H1 (cell line): ENCODE data around the gene NKD2. TPM values are rescaled to one million over a fixed set of nuclear protein-coding genes. Genes with fewer than 3 reads are reported as not detected.

Experiments used
- CTCF ChIA-PET: fragments of 300-600 bp; sonication (Branson Sonifier 250); formaldehyde crosslinking; loops from one replicate; lab custom pipeline; 2021; ENCODE audit not compliant: partially characterized antibody; lab: Charles Lee
- POLR2A ChIA-PET: fragments of 300-600 bp; sonication (Branson Sonifier 250); formaldehyde crosslinking; loops from one replicate; lab custom pipeline; 2021; ENCODE audit warnings: inconsistent platforms; ENCODE audit not compliant: partially characterized antibody; lab: Charles Lee
- DNase-seq, 2 experiments: peaks; one replicate each; pipeline versions ENCODE4 v3.0.0 to v3.0.0-alpha.2; 2010 to 2022; ENCODE audit warnings: low spot score in 2 of 2, low read depth in 1 of 2, mixed read lengths in 1 of 2
- FAIRE-seq: peaks from 2 replicates; lab custom pipeline; 2011; peaks lifted over from hg19 to GRCh38; lab: Jason Lieb, UNC
- H2AFZ ChIP-seq: 2 replicates; pipeline ENCODE4 v1.8.1; 2012; ENCODE audit warnings: low read length, inconsistent platforms
- H2AK5ac ChIP-seq: 2 replicates; pipeline ENCODE4 v1.6.1; 2013; ENCODE audit warnings: low read depth, low read length
- H2BK120ac ChIP-seq: replicated peaks from 2 replicates; pipeline ENCODE3; 2013; ENCODE audit warnings: low read depth, low read length, inconsistent platforms
- H2BK12ac ChIP-seq: 2 replicates; pipeline ENCODE4 v1.6.1; 2013; ENCODE audit warnings: low read depth, low read length
- H2BK15ac ChIP-seq: 2 replicates; pipeline ENCODE4 v1.6.1; 2013; ENCODE audit warnings: low read length
- H2BK20ac ChIP-seq: 2 replicates; pipeline ENCODE4 v1.6.1; 2013; ENCODE audit warnings: low read length
- H2BK5ac ChIP-seq: 2 replicates; pipeline ENCODE4 v1.6.1; 2013; ENCODE audit warnings: low read depth, low read length
- H3K14ac ChIP-seq: 2 replicates; pipeline ENCODE4 v1.6.1; 2013; ENCODE audit warnings: inconsistent platforms; ENCODE audit not compliant: insufficient read length
- H3K18ac ChIP-seq: 2 replicates; pipeline ENCODE4 v1.6.1; 2013; ENCODE audit warnings: low read length; ENCODE audit errors: extremely low read depth
- H3K23ac ChIP-seq: 2 replicates; pipeline ENCODE4 v1.6.1; 2013; ENCODE audit warnings: inconsistent platforms; ENCODE audit not compliant: insufficient read length
- H3K23me2 ChIP-seq: 2 replicates; pipeline ENCODE4 v1.6.1; 2013; ENCODE audit warnings: low read depth, low read length
- H3K27ac ChIP-seq: 2 replicates; pipeline ENCODE4 v1.6.1; 2011; ENCODE audit warnings: low read depth, low read length, inconsistent platforms
- H3K27me3 ChIP-seq, 4 experiments: replicated peaks in 1 of 4; 1 replicate in 1 of 4; 2 replicates in 3 of 4; pipeline versions ENCODE4 v1.6.1 to v1.8.1; 2011 to 2013; ENCODE audit warnings: low read length in 3 of 4, mild to moderate bottlenecking in 3 of 4, inconsistent platforms in 2 of 4, mixed read lengths in 2 of 4, moderate library complexity in 1 of 4; ENCODE audit not compliant: control insufficient read depth in 3 of 4, insufficient read depth in 3 of 4; ENCODE audit errors: extremely low read depth in 1 of 4
- H3K36me3 ChIP-seq, 4 experiments: 2 replicates each; pipeline versions ENCODE4 v1.6.1 to v1.8.1; 2011 to 2013; ENCODE audit warnings: mild to moderate bottlenecking in 4 of 4, low read length in 3 of 4, moderate library complexity in 2 of 4, control low read depth in 1 of 4, inconsistent platforms in 1 of 4; ENCODE audit not compliant: insufficient read depth in 4 of 4, control insufficient read depth in 2 of 4
- H3K4ac ChIP-seq: replicated peaks from 2 replicates; pipeline ENCODE3; 2013; ENCODE audit warnings: low read length, low read depth, mixed read lengths, inconsistent platforms; ENCODE audit not compliant: insufficient read length
- H3K4me1 ChIP-seq, 4 experiments: replicated peaks in 1 of 4; 1 replicate in 1 of 4; 2 replicates in 3 of 4; pipeline versions ENCODE4 v1.6.1 to v1.8.1; 2011 to 2013; ENCODE audit warnings: low read length in 3 of 4, inconsistent platforms in 2 of 4, mixed read lengths in 1 of 4; ENCODE audit not compliant: insufficient read depth in 4 of 4, control insufficient read depth in 3 of 4
- H3K4me2 ChIP-seq, 2 experiments: 2 replicates each; pipeline versions ENCODE4 v1.6.1 to v1.8.1; 2011 to 2013; ENCODE audit warnings: low read depth in 2 of 2, low read length in 2 of 2, control low read depth in 1 of 2, inconsistent platforms in 1 of 2, mild to moderate bottlenecking in 1 of 2; ENCODE audit not compliant: insufficient read depth in 1 of 2
- H3K4me3 ChIP-seq, 4 experiments: fragments of 200-600, 300-600 bp in 1 of 4; sonication (generic), shearing (Covaris generic), sonication (Bioruptor Twin) in 1 of 4; 2 replicates each; pipeline versions ENCODE4 v1.5.1 to v1.8.1; 2011 to 2016; ENCODE audit warnings: low read length in 4 of 4, low read depth in 3 of 4, control low read depth in 2 of 4, inconsistent platforms in 2 of 4, mild to moderate bottlenecking in 2 of 4, mixed read lengths in 1 of 4, moderate library complexity in 1 of 4; ENCODE audit not compliant: insufficient read depth in 2 of 4; ENCODE audit errors: extremely low read depth in 1 of 4
- H3K56ac ChIP-seq: replicated peaks from 2 replicates; pipeline ENCODE3; 2013; ENCODE audit warnings: low read depth, mild to moderate bottlenecking, mixed read lengths, low read length, inconsistent platforms; ENCODE audit not compliant: insufficient read length
- H3K79me1 ChIP-seq: 2 replicates; pipeline ENCODE4 v1.6.1; 2013; ENCODE audit warnings: low read depth, low read length, control low read depth
- H3K79me2 ChIP-seq, 2 experiments: 2 replicates each; pipeline versions ENCODE4 v1.6.1 to v1.8.1; 2012 to 2013; ENCODE audit warnings: low read length in 2 of 2, mild to moderate bottlenecking in 2 of 2, inconsistent platforms in 1 of 2; ENCODE audit not compliant: insufficient read depth in 2 of 2, control insufficient read depth in 1 of 2
- H3K9ac ChIP-seq, 4 experiments: replicated peaks in 1 of 4; 1 replicate in 1 of 4; 2 replicates in 3 of 4; pipeline versions ENCODE4 v1.6.1 to v1.8.1; 2011 to 2013; ENCODE audit warnings: low read depth in 3 of 4, low read length in 3 of 4, control low read depth in 2 of 4, mild to moderate bottlenecking in 2 of 4, moderate library complexity in 2 of 4, inconsistent platforms in 1 of 4; ENCODE audit errors: extremely low read depth in 1 of 4
- H3K9me3 ChIP-seq, 2 experiments: 2 replicates each; pipeline versions ENCODE4 v1.6.1 to v1.8.1; 2012 to 2013; ENCODE audit warnings: mild to moderate bottlenecking in 2 of 2, moderate library complexity in 2 of 2, control low read depth in 1 of 2, inconsistent platforms in 1 of 2, low read depth in 1 of 2, low read length in 1 of 2, mixed read lengths in 1 of 2; ENCODE audit not compliant: insufficient read depth in 2 of 2
- H4K20me1 ChIP-seq, 2 experiments: replicated peaks in 1 of 2; 2 replicates each; pipeline versions ENCODE3 to v1.8.1; 2011 to 2013; ENCODE audit warnings: inconsistent platforms in 2 of 2, low read length in 2 of 2, mild to moderate bottlenecking in 1 of 2; ENCODE audit not compliant: insufficient read depth in 2 of 2, control insufficient read depth in 1 of 2
- H4K5ac ChIP-seq: 2 replicates; pipeline ENCODE4 v1.6.1; 2013; ENCODE audit warnings: low read length, low read depth, mixed read lengths, inconsistent platforms; ENCODE audit not compliant: insufficient read length
- H4K8ac ChIP-seq: 2 replicates; pipeline ENCODE4 v1.8.0; 2013; ENCODE audit warnings: mild to moderate bottlenecking, moderate library complexity, low read length, inconsistent platforms; ENCODE audit not compliant: insufficient read depth; ENCODE audit errors: extremely low read depth
- H4K91ac ChIP-seq: replicated peaks from 2 replicates; pipeline ENCODE3; 2013; ENCODE audit warnings: low read length, mixed read lengths, inconsistent platforms; ENCODE audit not compliant: insufficient read length
- GABPA ChIP-seq: IDR thresholded peaks from 2 replicates; pipeline ENCODE4 v1.6.1; 2011; ENCODE audit warnings: mild to moderate bottlenecking, low read length, moderate library complexity, borderline replicate concordance; ENCODE audit not compliant: insufficient read depth
- RAD21 ChIP-seq, 2 experiments: IDR thresholded peaks in 1 of 2; conservative IDR thresholded peaks in 1 of 2; 2 replicates each; pipeline ENCODE4 v1.6.1; 2011; ENCODE audit warnings: low read depth in 2 of 2, low read length in 2 of 2, improper control_type of control experiment in 1 of 2, inconsistent platforms in 1 of 2, mild to moderate bottlenecking in 1 of 2, moderate library complexity in 1 of 2
- YY1 ChIP-seq: IDR thresholded peaks from 2 replicates; pipeline ENCODE4 v1.6.1; 2011; ENCODE audit warnings: low read depth, mild to moderate bottlenecking, low read length
- WGBS, 2 experiments: shearing (Covaris generic) in 1 of 2; methylation state at CpG; one replicate each; pipeline versions ENCODE4 v1.1.6 to v1.1.7; 2013 to 2015; ENCODE audit warnings: low lambda C conversion rate in 2 of 2, mixed read lengths in 2 of 2, inconsistent platforms in 1 of 2, low coverage in 1 of 2, missing lambda C conversion rate in 1 of 2; ENCODE audit not compliant: insufficient replicate concordance in 2 of 2, insufficient coverage in 1 of 2, insufficient read length in 1 of 2; ENCODE audit errors: extremely low coverage in 1 of 2, missing lambda C conversion rate in 1 of 2; 5-methylcytosine and 5-hydroxymethylcytosine counted together
- polyA plus RNA-seq, 7 experiments: library from polyadenylated mRNA; depleted of rRNA in 3 of 7; stranded (reverse) in 5 of 7; unstranded in 2 of 7; fragments of >200 nt in 5 of 7; fragments of 200-250 nt in 2 of 7; gene quantifications; 1 replicate in 5 of 7; 2 replicates in 1 of 7; 4 replicates in 1 of 7; pipeline versions ENCODE4 v1.2.1 to v1.2.3, GENCODE V29; 2011 to 2013; ENCODE audit warnings: missing spikeins in 2 of 7, mixed read lengths in 2 of 7
- total RNA-seq: library from RNA; stranded (reverse); fragmentation: NEBNext Ultra II Directional; extraction: Animal tissue kit (Norgen Biotek cat#: 25700); gene quantifications from 2 replicates; pipeline ENCODE4 v1.2.1, GENCODE V29; 2021

The NKD2 gene
- total and polyA plus RNA-seq, 2 of the 8 experiments (the other 6 are each of a cell fraction or from before 2014, with no cell fraction given) = 5.5 to 7.9 TPM

DNA sequence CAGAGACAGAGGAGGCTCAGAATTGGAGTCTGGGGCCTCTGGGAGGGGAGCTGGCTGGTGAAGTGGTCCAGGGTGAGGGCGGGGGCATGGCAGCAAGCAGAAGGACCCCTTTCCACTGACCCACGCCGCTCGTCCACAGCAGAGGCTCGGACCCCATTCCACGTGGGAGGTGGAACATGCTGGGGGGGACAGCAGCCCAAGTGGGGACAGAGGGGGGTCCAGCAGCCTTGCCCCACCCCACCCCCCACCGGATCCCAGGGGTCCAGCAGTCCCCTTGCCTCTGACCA, 25.4 kb upstream of the NKD2 start:
- H2AK5ac ChIP-seq = no peak overlapping the region
- H3K9ac ChIP-seq = no peak overlapping the region
- no peak overlapping the region for H3K27ac ChIP-seq
- H2BK5ac ChIP-seq = no peak overlapping the region
- no peak overlapping the region for H3K4me3 ChIP-seq
- H3K18ac ChIP-seq = no peak overlapping the region
- no peak overlapping the region for H2BK120ac ChIP-seq
- no peak overlapping the region for H2BK20ac ChIP-seq
- CTCF ChIA-PET = interaction anchor here (1.0 to 5.0 kb wide), 14 partner anchors 9 to 204 kb away, joined by 4 to 39 read pairs (median 5); partner anchors contain the start of gene NKD2
- no peak overlapping the region for H4K91ac ChIP-seq
- peaks cover 4% of the 10 kb centered on the region; the same call in 1 of the 2 replicates for H3K23me2 ChIP-seq
- no peak overlapping the region for H3K4me2 ChIP-seq
- no peak for FAIRE-seq
- no peaks in the 10 kb centered on the region for H3K36me3 ChIP-seq
- H3K79me1 ChIP-seq = no peaks in the 10 kb centered on the region; the same call in 1 of the 2 replicates
- H3K14ac ChIP-seq = no peak overlapping the region
- no peak overlapping the region for H4K5ac ChIP-seq
- H4K20me1 ChIP-seq = peaks cover 0 to 4% of the 10 kb centered on the region in 2 experiments
- no peak overlapping the region for H3K4ac ChIP-seq
- 95% methylated on average over 6 of the region's 7 CpGs; no CpG with 5 or more reads in 1 of the 2 experiments for WGBS, 2 experiments
- H3K56ac ChIP-seq = no peak overlapping the region
- DNase-seq = no peak
- no peak overlapping the region for H3K23ac ChIP-seq
- no peak overlapping the region for H4K8ac ChIP-seq
- no peak overlapping the region for H2BK15ac ChIP-seq
- H3K9me3 ChIP-seq = no peaks in the 10 kb centered on the region
- POLR2A ChIA-PET = no interaction called here
- no peaks in the 10 kb centered on the region for H3K79me2 ChIP-seq
- H2BK12ac ChIP-seq = 0 out of 2 replicates have a peak overlapping the region, but pooled peaks have one; percentile 60
- H3K27me3 ChIP-seq = no peaks in the 10 kb centered on the region
- no peak overlapping the region; the same call in 1 of the 2 replicates for H2AFZ ChIP-seq
- peaks cover 0 to 4% (median under 1%) of the 10 kb centered on the region in 4 experiments; a peak in 4 of 7 replicates for H3K4me1 ChIP-seq
- TF ChIP-seq YY1 = no peak
- no peak for TF ChIP-seq RAD21 (IDR thresholded peaks at IDR 0.05 in 1 of 2, conservative IDR thresholded peaks at IDR 0.05 in 1 of 2; ENCODE audit: low read depth in 2 of 2, low read length in 2 of 2)
- TF ChIP-seq GABPA = no peak
- TF ChIP-seq, all 59 proteins: peak for 0
